ENCODE results near the gene HDAC11.
"Not testable (repeated sequence)": the region's sequence is repeated elsewhere in the genome, so short reads cannot be mapped to it uniquely, and the experiment has no call there.

Gene HDAC11

DNA sequence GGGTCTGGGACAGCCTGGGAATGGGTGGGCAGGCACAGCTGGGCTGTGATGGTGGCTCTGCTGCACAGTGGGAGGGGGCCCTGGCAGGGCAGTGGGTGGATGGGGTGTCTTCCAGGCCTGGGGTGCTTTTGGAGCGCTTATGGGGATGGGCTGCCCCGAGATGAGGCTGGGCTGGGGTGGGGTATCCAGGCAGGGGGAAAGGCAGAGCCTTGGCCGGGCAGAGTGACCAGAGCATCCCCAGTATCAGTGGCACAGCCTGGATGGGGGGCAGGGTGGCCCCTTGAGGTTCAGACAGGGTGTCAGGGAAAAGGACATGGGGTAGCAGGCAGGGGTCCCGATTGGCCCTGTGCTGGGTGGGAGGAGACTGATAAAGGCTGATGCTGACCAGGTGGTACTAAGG is 26.6 kb downstream of the HDAC11 start:
- DNase-seq (ENCODE audit: low read depth in 3 of 3): no peak

- DNase-seq (ENCODE audit: low read depth in 3 of 3): no peak
These were observed 27.1 kb downstream of the HDAC11 start for GRCh38 chr3:13507247-13507569.

DNA sequence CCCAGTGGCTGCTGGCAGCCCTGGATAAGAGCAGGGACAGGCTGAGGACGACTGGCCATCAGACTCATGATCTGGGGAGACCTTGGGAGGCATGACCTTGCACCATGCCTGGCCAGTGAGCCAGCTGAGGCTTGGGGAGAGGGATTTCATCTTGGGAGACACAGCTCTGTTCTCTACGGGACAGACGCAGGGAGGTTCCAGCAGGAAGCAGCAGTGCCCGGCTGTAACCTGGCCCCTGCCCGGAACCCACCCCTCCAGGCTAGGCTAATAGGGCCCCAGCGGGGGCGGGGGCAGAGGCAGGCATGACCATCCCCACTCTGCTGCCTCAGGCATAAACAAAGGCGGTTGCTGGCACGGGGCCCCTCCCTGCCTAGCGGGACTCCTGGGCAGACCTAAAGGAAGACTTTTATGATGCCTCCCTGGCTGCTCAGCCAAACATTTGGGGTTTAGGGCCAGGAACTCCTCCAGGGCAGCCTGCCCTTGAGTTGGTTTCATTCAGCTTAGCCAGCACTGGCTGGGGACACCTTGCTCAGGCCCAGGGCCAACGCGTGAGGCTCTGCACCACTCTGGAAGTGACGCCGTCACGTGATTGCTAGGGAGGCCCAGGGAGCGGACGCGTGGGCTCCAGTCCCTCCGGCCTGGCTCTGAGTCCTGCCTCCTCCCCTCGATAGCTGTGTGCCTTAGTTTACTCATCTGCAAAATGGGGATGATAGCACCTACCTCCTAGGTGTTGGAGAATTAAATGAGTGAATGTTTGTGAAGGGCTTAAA is 27.6 kb downstream of the HDAC11 start:
- DNase-seq (ENCODE audit: low read depth in 3 of 3): no peak

- DNase-seq (ENCODE audit: low read depth in 3 of 3): no peak
These were observed 28.4 kb downstream of the HDAC11 start for GRCh38 chr3:13508496-13508895.

DNA sequence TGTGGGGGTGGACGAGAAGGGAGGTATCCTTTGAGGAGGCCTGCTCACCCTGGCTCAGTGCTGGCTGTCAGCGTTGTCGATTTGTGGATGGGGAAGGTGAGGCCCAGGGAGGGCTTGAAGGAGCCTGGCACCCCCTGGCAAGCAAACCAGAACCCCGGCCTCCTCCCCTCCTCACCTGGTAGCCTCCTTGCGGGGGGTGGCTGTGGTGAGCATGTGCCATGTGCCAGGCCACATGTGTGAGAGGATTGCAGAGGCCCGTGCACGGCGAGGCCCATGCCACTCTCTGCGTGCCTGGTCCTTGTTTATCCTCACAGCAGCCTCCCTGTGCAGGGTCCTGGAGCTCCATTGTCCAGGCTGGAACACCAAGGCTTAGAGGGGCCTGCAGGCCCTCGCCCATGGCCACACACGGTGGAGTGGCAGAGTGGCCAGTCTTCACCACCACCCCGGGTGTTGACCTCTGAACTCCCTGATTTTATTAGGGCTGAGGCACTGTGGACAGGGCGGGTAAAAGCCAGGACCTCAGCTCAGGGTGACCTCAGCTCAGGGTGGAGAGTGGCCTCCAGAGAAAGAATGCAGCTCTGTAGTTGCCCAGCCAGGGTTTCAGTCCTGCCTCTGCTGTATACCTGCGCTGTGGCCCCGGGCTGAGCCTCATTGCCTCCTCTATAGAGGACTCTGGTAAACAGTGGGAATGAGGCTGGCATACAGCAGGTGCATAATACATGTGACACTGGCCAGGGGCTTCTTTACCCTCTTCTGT is 29.1 kb downstream of the HDAC11 start:
- DNase-seq (ENCODE audit: low read depth in 3 of 3): no peak

- DNase-seq (ENCODE audit: low read depth in 3 of 3): no peak
These were observed 29.7 kb downstream of the HDAC11 start for GRCh38 chr3:13509816-13510192.

- no peak for DNase-seq (ENCODE audit: low read depth in 3 of 3)
These were observed 32.3 kb downstream of the HDAC11 start for GRCh38 chr3:13512451-13512850.

- DNase-seq (ENCODE audit: low read depth in 3 of 3): no peak
These were observed 33.2 kb downstream of the HDAC11 start for GRCh38 chr3:13513051-13513912.

- no peak for DNase-seq (ENCODE audit: low read depth in 3 of 3)
These were observed 33.9 kb downstream of the HDAC11 start for GRCh38 chr3:13513913-13514517.

- no peak for DNase-seq (ENCODE audit: low read depth in 3 of 3)
These were observed 34.7 kb downstream of the HDAC11 start for GRCh38 chr3:13514639-13515435.

DNA sequence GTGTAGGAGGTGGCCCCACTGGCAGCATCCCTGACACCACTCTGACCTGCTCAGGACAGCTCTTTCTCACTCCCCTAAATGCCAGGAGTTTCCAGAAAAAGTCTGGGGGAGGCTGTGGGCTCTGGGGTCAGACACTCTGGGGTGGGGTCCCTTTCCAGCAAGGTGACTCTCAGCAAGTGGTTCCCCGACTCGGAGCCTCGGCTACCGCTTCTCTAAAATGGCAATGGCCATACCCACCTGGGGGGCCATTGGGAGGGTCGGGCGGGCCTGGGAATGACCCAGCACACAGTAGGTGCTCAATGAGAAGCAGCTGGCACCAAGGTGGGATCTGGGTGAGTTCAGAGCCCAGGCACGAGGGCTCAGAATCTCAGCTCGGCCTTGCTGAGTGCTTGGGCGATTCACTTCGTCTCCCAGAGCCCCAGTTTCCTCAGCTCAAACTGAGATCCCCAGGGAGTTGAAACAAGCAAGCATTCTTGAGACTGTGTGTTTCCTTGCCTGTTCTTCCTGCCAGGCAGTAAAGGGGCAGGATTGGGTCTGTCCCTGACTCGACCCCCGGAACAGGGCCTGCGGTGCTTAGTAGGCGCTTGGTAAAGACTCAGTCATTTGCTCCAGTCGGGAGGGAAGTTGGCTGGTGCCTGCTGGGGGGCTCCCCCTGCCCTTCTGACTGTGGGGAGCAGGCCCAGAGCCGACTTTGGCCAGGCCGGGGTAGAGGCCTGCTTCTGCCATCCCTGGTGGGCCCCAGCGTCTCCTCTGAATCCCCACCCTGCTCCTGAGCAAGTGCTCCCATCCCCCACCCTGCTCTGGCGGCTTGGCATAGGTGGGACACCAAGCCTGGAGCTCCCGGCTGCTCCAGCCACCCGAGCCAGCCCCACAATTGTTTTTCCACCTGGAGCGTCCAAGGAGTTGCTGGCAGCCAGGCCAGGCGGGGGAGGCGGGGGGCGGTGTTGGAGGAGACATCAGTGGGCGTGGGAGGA is 36.0 kb downstream of the HDAC11 start:
- no peak for DNase-seq (ENCODE audit: low read depth in 3 of 3)

DNA sequence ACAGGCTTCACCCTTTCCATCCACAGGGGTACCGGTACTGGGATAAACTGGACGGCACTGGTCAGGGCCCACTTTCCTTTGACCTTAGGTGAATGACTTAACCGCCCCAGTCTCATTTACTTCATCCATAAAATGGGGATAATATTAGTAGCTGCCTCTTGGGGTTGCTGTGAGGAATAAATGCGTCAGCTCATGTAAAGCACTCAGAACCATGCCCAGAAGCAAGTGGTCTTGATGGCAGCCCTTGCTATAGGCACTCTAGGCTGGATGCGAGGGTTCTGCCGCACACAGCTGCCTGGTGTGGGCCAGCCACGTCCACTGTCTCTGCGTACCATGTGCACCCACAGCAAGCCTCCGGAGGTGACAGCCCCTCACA is 36.6 kb downstream of the HDAC11 start:
- no peak for DNase-seq (ENCODE audit: low read depth in 3 of 3)

- DNase-seq (ENCODE audit: low read depth in 3 of 3): no peak
These were observed 37.3 kb downstream of the HDAC11 start for GRCh38 chr3:13517253-13517977.

GRCh38 chr3:13518516-13518953 is 38.4 kb downstream of the HDAC11 start:
- DNase-seq (ENCODE audit: low read depth in 3 of 3): no peak

DNA sequence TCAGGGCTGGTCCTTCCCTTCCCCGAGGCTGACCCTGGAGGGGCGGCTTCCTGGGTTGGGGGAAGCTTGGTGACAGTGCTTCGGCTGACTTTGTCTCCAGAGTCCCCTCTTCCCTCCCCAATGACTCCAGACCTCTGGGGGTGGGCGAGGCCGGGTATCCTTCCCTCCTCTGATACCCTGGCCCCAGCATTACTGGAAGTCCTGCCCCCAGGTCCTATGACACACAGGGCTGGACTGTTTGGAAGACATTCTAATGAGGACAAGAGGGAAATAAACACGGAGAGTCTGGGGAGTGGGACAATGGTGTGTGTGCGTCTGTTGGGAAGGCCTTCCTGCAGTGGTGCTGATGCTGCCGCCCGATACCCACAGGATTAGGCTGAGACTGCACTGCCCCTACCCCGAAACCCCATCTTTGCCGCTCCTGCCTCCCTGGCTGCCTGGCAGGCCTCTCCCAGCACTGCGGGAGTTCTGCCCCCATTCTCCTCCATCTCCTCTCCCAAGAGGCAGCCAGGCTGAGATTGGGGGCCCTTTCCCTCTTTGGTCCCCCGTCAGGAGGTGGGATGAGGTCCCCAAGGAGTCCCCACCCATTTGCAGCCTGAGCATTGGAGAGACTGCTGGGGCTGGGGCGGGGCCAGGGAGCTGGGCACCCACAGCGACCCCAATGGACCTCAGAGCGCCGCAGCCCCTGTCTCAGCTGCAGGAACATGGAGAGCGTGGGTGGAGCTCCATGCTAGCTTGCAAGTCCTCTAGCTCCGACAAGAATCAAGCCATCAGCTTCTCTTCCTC is 39.1 kb downstream of the HDAC11 start:
- no peak for DNase-seq (ENCODE audit: low read depth in 3 of 3)

DNA sequence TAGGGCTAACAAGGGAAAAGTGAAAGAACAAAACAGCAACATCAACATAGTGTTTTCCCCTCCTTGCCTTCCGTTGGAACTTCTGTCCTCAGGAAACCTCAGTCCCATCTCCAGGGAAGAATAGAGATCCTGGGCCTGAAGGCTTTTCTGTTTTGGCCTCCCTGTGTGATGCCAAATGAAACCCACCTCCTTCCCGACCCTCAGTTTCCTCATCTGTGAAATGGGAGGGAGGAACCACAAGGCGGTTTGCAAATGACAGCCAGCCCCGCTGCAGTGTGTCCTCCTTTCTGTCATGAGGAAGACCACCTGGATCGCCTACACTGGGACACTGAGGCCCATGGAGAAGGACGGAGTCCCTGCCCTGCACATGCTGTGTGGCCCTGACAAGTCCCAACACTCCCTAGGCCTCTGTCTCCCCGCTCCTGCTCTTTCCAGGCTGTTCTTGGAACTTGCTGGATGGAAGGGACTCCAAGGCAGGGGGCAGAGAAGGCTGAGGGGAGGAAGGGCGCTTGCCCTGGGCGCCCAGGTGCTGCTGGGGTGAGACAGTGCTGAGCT is 40.3 kb downstream of the HDAC11 start:
- DNase-seq (ENCODE audit: low read depth in 3 of 3): no peak

DNA sequence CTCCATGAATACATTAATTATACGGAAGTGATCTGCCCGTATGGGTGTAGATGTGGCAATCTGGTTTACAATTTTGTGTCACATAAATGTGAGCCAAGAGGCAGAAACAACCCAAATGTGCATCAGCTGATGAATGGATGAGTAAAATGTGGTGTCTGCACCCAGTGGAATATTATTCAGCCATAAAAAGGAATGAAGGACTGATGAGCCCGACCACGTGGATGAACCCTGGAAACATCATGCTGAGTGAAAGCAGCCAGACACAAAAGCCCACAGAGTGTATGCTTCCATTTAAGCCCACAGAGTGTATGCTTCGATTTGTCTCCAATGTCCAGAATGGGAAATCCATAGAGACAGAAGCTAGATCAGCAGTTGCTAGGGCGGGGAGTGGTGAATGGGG is 41.2 kb downstream of the HDAC11 start:
- no peak for DNase-seq (ENCODE audit: low read depth in 3 of 3)

DNA sequence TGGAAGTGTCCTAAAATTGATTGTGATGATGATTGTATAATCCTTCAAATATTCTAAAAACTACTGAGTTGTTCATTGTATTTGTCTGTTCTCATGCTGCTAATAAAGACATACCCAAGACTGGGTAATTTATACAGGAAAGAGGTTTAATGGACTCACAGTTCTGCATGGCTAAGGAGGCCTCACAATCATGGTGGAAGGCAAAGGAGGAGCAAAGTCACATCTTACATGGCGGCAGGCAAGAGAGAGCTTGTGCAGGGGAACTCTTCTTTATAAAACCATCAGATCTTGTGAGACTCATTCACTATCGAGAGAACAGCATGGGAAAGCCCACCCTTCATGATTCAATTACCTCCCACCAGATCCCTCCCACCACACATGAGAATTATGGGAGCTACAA is 41.6 kb downstream of the HDAC11 start:
- not testable (repeated sequence) for DNase-seq (ENCODE audit: low read depth in 3 of 3)
